ENCODE data around the gene TRIOBP. TPM values are rescaled to one million over a fixed set of nuclear protein-coding genes. Genes with fewer than 3 reads are reported as not detected.

TRIOBP gene
- total RNA-seq, 2 experiments from 2014 or later = 9.0 to 10.1 TPM

GRCh38 chr22:37710675-37711074 lies 13.8 kb downstream of the TRIOBP start:
- Mint-ChIP-seq H3K9me3 (no peaks in the 10 kb centered on the region), H3K27me3 (no peaks in the 10 kb centered on the region), H3K36me3 (ENCODE audit: low read depth) (no peaks in the 10 kb centered on the region), H3K27ac (no peak overlapping the region), H3K4me1 (ENCODE audit: low read depth) (no peaks in the 10 kb centered on the region), H3K4me3 (no peak overlapping the region)
- Histone ChIP-seq H3K4me1 (ENCODE audit: insufficient read depth, low read length) (no peaks in the 10 kb centered on the region), H3K27ac (ENCODE audit: low read depth in 1 of 2, low read length in 2 of 2) (no peak overlapping the region), H3K27me3 (ENCODE audit: control insufficient read depth in 1 of 2, insufficient read depth in 2 of 2, low read length in 2 of 2) (no peaks in the 10 kb centered on the region), H3K36me3 (ENCODE audit: insufficient read depth, low read length) (no peaks in the 10 kb centered on the region), H3K4me3 (ENCODE audit: low read length) (no peak overlapping the region), H3K9me3 (ENCODE audit: control insufficient read depth in 1 of 2, insufficient read depth in 1 of 2, low read length in 2 of 2) (no peaks in the 10 kb centered on the region)
- intact Hi-C loops (cut with DNase I, micrococcal nuclease) = no loop called here
- CTCF ChIA-PET = no interaction called here
- POLR2A ChIA-PET = no interaction called here
- no peak for TF ChIP-seq CTCF (IDR thresholded peaks at IDR 0.05)
- DNase-seq = no peak
- ATAC-seq (ENCODE audit: poor library complexity) = no peak

- ATAC-seq (ENCODE audit: poor library complexity) (no peak), DNase-seq (no peak)
- Mint-ChIP-seq H3K4me3 (no peak overlapping the region), H3K27ac (no peak overlapping the region), H3K9me3 (no peaks in the 10 kb centered on the region), H3K36me3 (ENCODE audit: low read depth) (peaks cover 1% of the 10 kb centered on the region), H3K4me1 (ENCODE audit: low read depth) (no peaks in the 10 kb centered on the region), H3K27me3 (no peaks in the 10 kb centered on the region)
- H3K27ac ChIP-seq (ENCODE audit: low read depth in 1 of 2, low read length in 2 of 2) = no peak overlapping the region
- intact Hi-C loops (cut with DNase I, micrococcal nuclease) = no loop called here
- H3K4me3 ChIP-seq (ENCODE audit: low read length) = no peak overlapping the region
- no peaks in the 10 kb centered on the region for H3K9me3 ChIP-seq (ENCODE audit: control insufficient read depth in 1 of 2, insufficient read depth in 1 of 2, low read length in 2 of 2)
- no peaks in the 10 kb centered on the region for H3K4me1 ChIP-seq (ENCODE audit: insufficient read depth, low read length)
- TF ChIP-seq CTCF (IDR thresholded peaks at IDR 0.05) = no peak
- H3K36me3 ChIP-seq (ENCODE audit: insufficient read depth, low read length) = no peaks in the 10 kb centered on the region
- POLR2A ChIA-PET = no interaction called here
- CTCF ChIA-PET = interaction anchor here (0.6 kb wide), 1 partner anchor 17 kb away, joined by 3 read pairs; no protein-coding TSS in a partner anchor
- no peaks in the 10 kb centered on the region for H3K27me3 ChIP-seq (ENCODE audit: control insufficient read depth in 1 of 2, insufficient read depth in 2 of 2, low read length in 2 of 2)
Observed at GRCh38 chr22:37711490-37711889, 14.6 kb downstream of the TRIOBP start.

GRCh38 chr22:37713761-37714160 lies 16.9 kb downstream of the TRIOBP start:
- intact Hi-C loops (cut with DNase I, micrococcal nuclease) = no loop called here
- POLR2A ChIA-PET = no interaction called here

More at GRCh38 chr22:37713761-37714160, 16.9 kb downstream of the TRIOBP start:
- no peak overlapping the region for H3K4me3 Mint-ChIP-seq
- Histone ChIP-seq H3K27ac (ENCODE audit: low read depth in 1 of 2, low read length in 2 of 2) (no peak overlapping the region), H3K4me3 (ENCODE audit: low read length) (no peak overlapping the region), H3K9me3 (ENCODE audit: control insufficient read depth in 1 of 2, insufficient read depth in 1 of 2, low read length in 2 of 2) (no peaks in the 10 kb centered on the region), H3K36me3 (ENCODE audit: insufficient read depth, low read length) (no peaks in the 10 kb centered on the region), H3K27me3 (ENCODE audit: control insufficient read depth in 1 of 2, insufficient read depth in 2 of 2, low read length in 2 of 2) (no peaks in the 10 kb centered on the region), H3K4me1 (ENCODE audit: insufficient read depth, low read length) (no peaks in the 10 kb centered on the region)
- H3K4me1 Mint-ChIP-seq (ENCODE audit: low read depth) = no peaks in the 10 kb centered on the region
- H3K27me3 Mint-ChIP-seq = no peaks in the 10 kb centered on the region
- TF ChIP-seq CTCF (IDR thresholded peaks at IDR 0.05) = no peak
- CTCF ChIA-PET = no interaction called here
- no peak overlapping the region for H3K27ac Mint-ChIP-seq
- peaks cover 8% of the 10 kb centered on the region for H3K36me3 Mint-ChIP-seq (ENCODE audit: low read depth)
- ATAC-seq (ENCODE audit: poor library complexity) = no peak
- no peak for DNase-seq
- H3K9me3 Mint-ChIP-seq = no peaks in the 10 kb centered on the region

Measured in CD4-positive, alpha-beta T cell (primary cell).